Mesothelial cell of epicardium (in vitro differentiated cells): ENCODE results near the gene OR5H15. TPM values are rescaled to one million over a fixed set of nuclear protein-coding genes. Genes with fewer than 3 reads are reported as not detected.
"Not testable (repeated sequence)": the region's sequence is repeated elsewhere in the genome, so short reads cannot be mapped to it uniquely, and the experiment has no call there.

Experiments used
- DNase-seq, 2 experiments: peaks; one replicate each; pipeline ENCODE4 v3.0.0; 2021; ENCODE audit warnings: low spot score in 2 of 2; ENCODE audit not compliant: unreplicated experiment in 2 of 2
- H3K27ac Mint-ChIP-seq: 2 replicates; pipeline ENCODE4 v1.8.0; 2021; ENCODE audit warnings: mixed read lengths
- H3K27me3 Mint-ChIP-seq: 2 replicates; pipeline ENCODE4 v1.8.0; 2021; ENCODE audit warnings: low read depth, mixed read lengths
- H3K36me3 Mint-ChIP-seq: 2 replicates; pipeline ENCODE4 v1.8.0; 2021; ENCODE audit warnings: mixed read lengths
- H3K4me1 Mint-ChIP-seq: 2 replicates; pipeline ENCODE4 v1.8.0; 2021; ENCODE audit warnings: mixed read lengths
- H3K4me3 Mint-ChIP-seq: 2 replicates; pipeline ENCODE4 v1.8.0; 2021; ENCODE audit warnings: mild to moderate bottlenecking, moderate library complexity, mixed read lengths
- H3K9me3 Mint-ChIP-seq: 2 replicates; pipeline ENCODE4 v1.8.0; 2021; ENCODE audit warnings: mixed read lengths
- CTCF ChIP-seq: fragments of 200-600 bp; sonication (generic); IDR thresholded peaks from one replicate; pipeline ENCODE4 v1.5.0; 2021; ENCODE audit warnings: antibody characterized with exemption; ENCODE audit not compliant: unreplicated experiment
- total RNA-seq: library from RNA; stranded (reverse); gene quantifications from 3 replicates; pipeline ENCODE4 v1.2.1, GENCODE V29; 2021

The OR5H15 gene
- total RNA-seq, 1 donor from 2014 or later = not detected

- no peak for DNase-seq
- Mint-ChIP-seq H3K4me3 (no peak overlapping the region), H3K4me1 (no peaks in the 10 kb centered on the region), H3K27ac (no peak overlapping the region), H3K27me3 (no peaks in the 10 kb centered on the region), H3K9me3 (peaks cover 13% of the 10 kb centered on the region), H3K36me3 (no peaks in the 10 kb centered on the region)
- TF ChIP-seq CTCF = no peak
Measured at GRCh38 chr3:98148751-98149150, 17.7 kb upstream of the OR5H15 start.

GRCh38 chr3:98149456-98149855 is 17.0 kb upstream of the OR5H15 start:
- H3K9me3 Mint-ChIP-seq = peaks cover 13% of the 10 kb centered on the region
- not testable (repeated sequence) for H3K4me3 Mint-ChIP-seq, DNase-seq, H3K36me3 Mint-ChIP-seq, H3K27me3 Mint-ChIP-seq, H3K4me1 Mint-ChIP-seq, H3K27ac Mint-ChIP-seq

GRCh38 chr3:98151241-98151640 is 15.3 kb upstream of the OR5H15 start:
- Mint-ChIP-seq H3K4me3 (no peak overlapping the region), H3K36me3 (no peaks in the 10 kb centered on the region), H3K27me3 (no peaks in the 10 kb centered on the region), H3K4me1 (no peaks in the 10 kb centered on the region), H3K27ac (no peak overlapping the region), H3K9me3 (peaks cover 13% of the 10 kb centered on the region)
- no peak for TF ChIP-seq CTCF
- no peak for DNase-seq

GRCh38 chr3:98171071-98171470 is 4.6 kb downstream of the OR5H15 start:
- peaks cover 14% of the 10 kb centered on the region for H3K9me3 Mint-ChIP-seq
- no peaks in the 10 kb centered on the region for H3K4me1 Mint-ChIP-seq
- no peak overlapping the region for H3K27ac Mint-ChIP-seq
- DNase-seq = no peak
- no peaks in the 10 kb centered on the region for H3K27me3 Mint-ChIP-seq
- TF ChIP-seq CTCF = no peak
- no peak overlapping the region for H3K4me3 Mint-ChIP-seq
- H3K36me3 Mint-ChIP-seq = no peaks in the 10 kb centered on the region

- H3K27ac Mint-ChIP-seq = no peak overlapping the region
- H3K27me3 Mint-ChIP-seq = no peaks in the 10 kb centered on the region
- no peak for TF ChIP-seq CTCF
- DNase-seq = no peak
- H3K4me1 Mint-ChIP-seq = no peaks in the 10 kb centered on the region
- H3K4me3 Mint-ChIP-seq = no peak overlapping the region
- peaks cover 26% of the 10 kb centered on the region for H3K9me3 Mint-ChIP-seq
- H3K36me3 Mint-ChIP-seq = no peaks in the 10 kb centered on the region
Measured at GRCh38 chr3:98172621-98173020, 6.1 kb downstream of the OR5H15 start.

GRCh38 chr3:98180319-98180890 is 13.9 kb downstream of the OR5H15 start:
- Mint-ChIP-seq H3K4me1 (no peaks in the 10 kb centered on the region), H3K27me3 (no peaks in the 10 kb centered on the region), H3K36me3 (no peaks in the 10 kb centered on the region), H3K27ac (no peak overlapping the region), H3K4me3 (no peak overlapping the region), H3K9me3 (peaks cover 19% of the 10 kb centered on the region)
- no peak for TF ChIP-seq CTCF
- DNase-seq = no peak
